OCI-LY3 (cell line): Measurements from ENCODE around the gene RELL2.

Source experiments
- EZH2phosphoT487 ChIP-seq: fragments of 200-600 bp; shearing (Covaris generic); IDR thresholded peaks from 2 replicates; pipeline ENCODE4 v1.6.1; 2018; ENCODE audit warnings: antibody characterized with exemption, mixed run types, low read depth
- TF ChIP-seq, protein P1 (sequence below): fragments of 200-600, 300-600 bp; sonication (generic); IDR thresholded peaks from 2 replicates; pipeline ENCODE4 v1.5.1; 2014; ENCODE audit warnings: antibody characterized with exemption, low read length, low read depth

DNA sequence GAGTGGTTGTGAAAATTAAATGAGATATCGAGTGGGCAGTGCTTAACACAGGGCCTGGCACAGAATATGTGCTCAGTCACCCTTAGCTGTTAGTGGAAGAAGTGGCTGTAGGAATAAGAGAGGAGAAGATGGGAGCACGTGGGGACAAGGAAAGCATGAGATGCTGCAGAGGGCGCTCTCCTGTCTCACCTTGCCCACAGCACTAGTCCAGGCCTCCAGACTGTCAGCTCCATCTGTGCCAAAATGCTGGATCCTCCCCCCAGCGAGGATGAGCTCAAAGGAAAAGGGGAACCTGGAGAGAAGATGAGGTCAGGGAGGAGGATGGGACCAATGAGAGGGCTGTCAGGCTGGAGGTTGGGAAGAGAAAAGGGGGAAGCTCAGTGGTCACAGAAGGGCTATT lies 32.7 kb downstream of the RELL2 start:
- TF ChIP-seq, protein P1, sequence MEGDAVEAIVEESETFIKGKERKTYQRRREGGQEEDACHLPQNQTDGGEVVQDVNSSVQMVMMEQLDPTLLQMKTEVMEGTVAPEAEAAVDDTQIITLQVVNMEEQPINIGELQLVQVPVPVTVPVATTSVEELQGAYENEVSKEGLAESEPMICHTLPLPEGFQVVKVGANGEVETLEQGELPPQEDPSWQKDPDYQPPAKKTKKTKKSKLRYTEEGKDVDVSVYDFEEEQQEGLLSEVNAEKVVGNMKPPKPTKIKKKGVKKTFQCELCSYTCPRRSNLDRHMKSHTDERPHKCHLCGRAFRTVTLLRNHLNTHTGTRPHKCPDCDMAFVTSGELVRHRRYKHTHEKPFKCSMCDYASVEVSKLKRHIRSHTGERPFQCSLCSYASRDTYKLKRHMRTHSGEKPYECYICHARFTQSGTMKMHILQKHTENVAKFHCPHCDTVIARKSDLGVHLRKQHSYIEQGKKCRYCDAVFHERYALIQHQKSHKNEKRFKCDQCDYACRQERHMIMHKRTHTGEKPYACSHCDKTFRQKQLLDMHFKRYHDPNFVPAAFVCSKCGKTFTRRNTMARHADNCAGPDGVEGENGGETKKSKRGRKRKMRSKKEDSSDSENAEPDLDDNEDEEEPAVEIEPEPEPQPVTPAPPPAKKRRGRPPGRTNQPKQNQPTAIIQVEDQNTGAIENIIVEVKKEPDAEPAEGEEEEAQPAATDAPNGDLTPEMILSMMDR: peak; percentile 17; the same call in 1 of the 2 replicates
- no peak for TF ChIP-seq EZH2phosphoT487
